IMR-90 (cell line): Measurements from ENCODE around the gene NDRG2. TPM values are rescaled to one million over a fixed set of nuclear protein-coding genes. Genes with fewer than 3 reads are reported as not detected.

Experiments
- microRNA-seq, 2 experiments: library from miRNA; stranded (forward) in 1 of 2; unstranded in 1 of 2; fragments of 10-50 nt in 1 of 2; fragments of <30 nt in 1 of 2; gene quantifications in 1 of 2; microRNA quantifications in 1 of 2; one replicate each; pipeline versions ENCODE3 to v1.1.0; 2013 to 2020; ENCODE audit not compliant: insufficient read depth in 1 of 2, insufficient read length in 1 of 2, unreplicated experiment in 1 of 2
- polyA plus RNA-seq, 3 experiments: library from polyadenylated mRNA; depleted of rRNA; stranded (reverse); fragments of >200 nt; gene quantifications; 2 replicates each; pipeline ENCODE4 v1.2.3, GENCODE V29; 2012; ENCODE audit warnings: low replicate concordance in 1 of 3
- total RNA-seq: library from RNA; depleted of rRNA; stranded (reverse); fragments of >200 nt; gene quantifications from 2 replicates; pipeline ENCODE4 v1.2.3, GENCODE V29; 2012; rRNA removed

The NDRG2 gene
- total and polyA plus RNA-seq, 2 of the 4 experiments (the other 2 are of a cell fraction) = 0.36 to 1.5 TPM

Small RNA genes within 50 kb of the gene (microRNA-seq; reads per million reads assigned to microRNA genes)
- gene MIR6717 (ENCODE audit: unreplicated experiment) = not detected

Other genes starting within 250 kb of the NDRG2 start
- gene RNASE6, start 243.8 kb downstream of the NDRG2 start, total RNA-seq = not detected in 2 replicates
- not detected in 2 replicates for gene RNASE6, start 243.8 kb downstream of the NDRG2 start, polyA plus RNA-seq (2012; rRNA removed)
- gene RNASE1, start 222.2 kb downstream of the NDRG2 start, total RNA-seq = not detected in 2 replicates
- not detected in 2 replicates for gene RNASE1, start 222.2 kb downstream of the NDRG2 start, polyA plus RNA-seq (2012; rRNA removed)
- gene RNASE3, start 133.7 kb downstream of the NDRG2 start, total RNA-seq = not detected in 2 replicates
- not detected in 2 replicates for gene RNASE3, start 133.7 kb downstream of the NDRG2 start, polyA plus RNA-seq (2012; rRNA removed)
- not detected in 2 replicates for gene RNASE2, start 69.6 kb downstream of the NDRG2 start, total RNA-seq
- not detected in 2 replicates for gene RNASE2, start 69.6 kb downstream of the NDRG2 start, polyA plus RNA-seq (2012; rRNA removed)
- gene METTL17, start 35.1 kb downstream of the NDRG2 start, total RNA-seq = 25.0 and 32.8 TPM in 2 replicates
- 62.0 and 69.7 TPM in 2 replicates for gene METTL17, start 35.1 kb downstream of the NDRG2 start, polyA plus RNA-seq (2012; rRNA removed)
- not detected in 2 replicates for gene SLC39A2, start 25.8 kb downstream of the NDRG2 start, total RNA-seq
- gene SLC39A2, start 25.8 kb downstream of the NDRG2 start, polyA plus RNA-seq (2012; rRNA removed) = not detected in 2 replicates
- not detected in 2 replicates for gene TPPP2, start 5.2 kb upstream of the NDRG2 start, total RNA-seq
- gene TPPP2, start 5.2 kb upstream of the NDRG2 start, polyA plus RNA-seq (2012; rRNA removed) = not detected in 2 replicates
- not detected in 2 replicates for gene RNASE13, start 9.7 kb upstream of the NDRG2 start, total RNA-seq
- gene RNASE13, start 9.7 kb upstream of the NDRG2 start, polyA plus RNA-seq (2012; rRNA removed) = not detected in 2 replicates
- gene RNASE7, start 17.3 kb upstream of the NDRG2 start, total RNA-seq = not detected in 2 replicates
- not detected in 2 replicates for gene RNASE7, start 17.3 kb upstream of the NDRG2 start, polyA plus RNA-seq (2012; rRNA removed)
- gene RNASE8, start 32.8 kb upstream of the NDRG2 start, total RNA-seq = not detected in 2 replicates
- gene RNASE8, start 32.8 kb upstream of the NDRG2 start, polyA plus RNA-seq (2012; rRNA removed) = not detected in 2 replicates
- gene ARHGEF40, start 45.2 kb upstream of the NDRG2 start, total RNA-seq = 16.1 and 18.1 TPM in 2 replicates
- 58.4 and 62.8 TPM in 2 replicates for gene ARHGEF40, start 45.2 kb upstream of the NDRG2 start, polyA plus RNA-seq (2012; rRNA removed)
- 0.83 and 0.90 TPM in 2 replicates for gene ZNF219, start 73.6 kb upstream of the NDRG2 start, total RNA-seq
- 3.8 and 4.6 TPM in 2 replicates for gene ZNF219, start 73.6 kb upstream of the NDRG2 start, polyA plus RNA-seq (2012; rRNA removed)
- gene TMEM253, start 76.0 kb upstream of the NDRG2 start, total RNA-seq = not detected in 2 replicates
- 0.07 TPM in 1 of 2 replicates, not detected in the other for gene TMEM253, start 76.0 kb upstream of the NDRG2 start, polyA plus RNA-seq (2012; rRNA removed)
- not detected in 2 replicates for gene OR5AU1, start 131.0 kb upstream of the NDRG2 start, total RNA-seq
- gene OR5AU1, start 131.0 kb upstream of the NDRG2 start, polyA plus RNA-seq (2012; rRNA removed) = not detected in 2 replicates
- gene HNRNPC, start 244.4 kb upstream of the NDRG2 start, total RNA-seq = 308 and 548 TPM in 2 replicates
- gene HNRNPC, start 244.4 kb upstream of the NDRG2 start, polyA plus RNA-seq (2012; rRNA removed) = 366 and 615 TPM in 2 replicates